SKM-1 (cell line): ENCODE measurements around the gene IQCN.
"Not testable (repeated sequence)": the region's sequence is repeated elsewhere in the genome, so short reads cannot be mapped to it uniquely, and the experiment has no call there.

Experiments
- DNase-seq: peaks from one replicate; lab custom pipeline; 2025; ENCODE audit not compliant: unreplicated experiment; lab: John Stamatoyannopoulos, UW

Gene IQCN

DNA sequence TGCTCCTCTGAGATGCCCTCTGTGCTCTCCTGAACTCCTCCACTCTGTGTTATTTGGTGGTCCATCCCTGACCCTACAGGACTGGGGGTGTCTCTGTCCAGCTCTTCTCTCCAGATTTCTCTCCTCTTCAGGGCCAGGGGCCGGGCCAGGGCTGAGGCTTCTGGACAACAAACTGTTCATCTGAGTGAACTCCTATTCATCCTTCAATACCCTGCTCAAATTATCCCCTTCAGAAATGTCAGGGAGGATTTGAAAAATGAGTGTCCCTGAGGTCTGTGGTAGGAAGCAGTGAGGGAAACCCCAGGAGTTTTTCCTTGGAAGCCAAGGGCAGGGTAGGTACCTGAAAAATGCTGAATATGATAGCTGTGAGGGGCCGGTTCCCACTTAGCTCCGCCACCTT is 55.7 kb downstream of the IQCN start:
- DNase-seq = no peak

DNA sequence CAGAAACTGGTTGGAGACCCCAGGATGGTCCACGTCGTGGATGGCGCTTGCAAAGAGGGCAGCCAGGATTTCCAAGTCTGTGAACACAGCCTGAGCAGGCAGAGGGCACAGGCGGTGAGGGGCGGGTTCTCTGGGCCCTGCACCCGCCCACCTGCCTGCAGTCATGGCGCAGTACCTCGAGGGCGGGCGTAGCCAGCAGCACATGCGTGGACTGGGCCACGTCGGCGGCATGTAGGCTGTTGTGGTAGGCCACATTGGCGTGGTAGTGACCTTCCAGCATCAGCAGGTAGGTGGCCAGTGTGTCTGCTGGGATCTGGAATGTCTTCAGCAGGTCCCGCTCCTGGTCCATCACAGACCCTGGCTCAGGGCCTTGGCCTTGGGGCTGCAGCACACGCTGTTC is 56.1 kb downstream of the IQCN start:
- no peak for DNase-seq

DNA sequence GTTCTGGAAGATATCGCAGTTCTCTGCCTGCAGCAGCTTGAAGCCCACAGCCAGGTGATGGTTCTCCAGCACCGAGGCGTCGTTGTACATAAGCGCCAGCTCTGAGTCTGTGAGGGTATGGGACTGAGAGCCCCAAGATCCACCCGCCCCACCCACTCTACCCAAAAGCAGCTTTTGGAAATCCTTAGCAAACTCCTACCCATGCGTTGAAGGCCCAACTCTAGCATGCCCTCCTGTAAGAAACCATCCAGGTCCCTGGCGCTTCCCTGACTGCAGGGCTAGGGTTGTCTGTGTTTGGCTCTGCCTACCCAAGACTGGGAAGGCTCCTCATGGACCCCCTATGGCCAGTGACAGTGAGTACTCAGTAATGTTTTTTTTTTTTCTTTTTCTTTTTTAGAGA is 57.5 kb downstream of the IQCN start:
- DNase-seq = no peak

DNA sequence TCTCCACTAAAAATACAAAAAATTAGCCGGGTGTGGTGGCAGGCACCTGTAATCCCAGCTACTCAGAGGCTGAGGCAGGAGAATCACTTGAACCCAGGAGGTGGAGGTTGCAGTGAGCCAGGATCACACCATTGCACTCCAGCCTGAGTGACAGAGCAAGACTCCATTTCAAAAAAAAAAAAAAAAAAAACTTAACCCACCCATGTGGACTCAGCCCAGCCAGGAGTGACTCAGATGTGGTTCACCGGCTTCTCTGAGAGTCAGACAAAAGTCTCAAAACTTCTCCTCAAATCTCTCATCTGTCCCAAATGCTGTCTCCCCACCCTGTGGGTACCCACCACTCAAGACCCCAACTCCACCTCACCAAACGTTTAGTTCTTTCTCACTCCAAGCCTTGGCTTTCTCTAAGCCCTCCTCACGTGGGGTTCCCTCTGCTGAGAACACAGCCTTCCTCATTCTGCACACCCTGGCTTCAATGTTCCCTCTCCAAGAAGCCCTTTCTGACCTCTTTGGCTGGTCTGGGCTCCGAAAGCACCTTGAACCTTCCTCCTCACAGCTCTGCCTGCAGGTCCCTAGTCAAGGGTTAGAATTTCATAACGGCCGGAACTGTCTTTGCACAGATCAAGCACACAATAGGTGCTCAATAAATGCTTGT is 59.3 kb downstream of the IQCN start:
- no peak for DNase-seq

DNA sequence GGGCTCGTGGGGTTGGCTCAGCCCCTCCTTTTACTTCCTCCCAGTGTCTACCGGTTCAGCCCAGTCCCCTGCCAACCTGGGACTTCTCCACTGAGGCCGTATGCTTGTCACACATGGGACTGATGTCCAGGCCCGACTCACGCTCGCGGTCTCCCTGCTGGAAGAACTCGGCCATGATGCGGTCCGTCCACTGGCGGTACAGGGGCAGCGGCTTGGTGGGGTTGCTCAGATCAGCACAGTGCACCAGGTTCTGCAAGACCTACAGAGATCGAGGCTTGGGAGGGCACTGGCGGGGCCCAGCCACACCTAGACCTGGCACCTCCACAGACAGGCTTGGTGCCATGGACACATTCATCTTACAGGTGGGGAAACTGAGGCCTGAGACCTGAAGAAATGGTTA is 62.6 kb downstream of the IQCN start:
- no peak for DNase-seq

DNA sequence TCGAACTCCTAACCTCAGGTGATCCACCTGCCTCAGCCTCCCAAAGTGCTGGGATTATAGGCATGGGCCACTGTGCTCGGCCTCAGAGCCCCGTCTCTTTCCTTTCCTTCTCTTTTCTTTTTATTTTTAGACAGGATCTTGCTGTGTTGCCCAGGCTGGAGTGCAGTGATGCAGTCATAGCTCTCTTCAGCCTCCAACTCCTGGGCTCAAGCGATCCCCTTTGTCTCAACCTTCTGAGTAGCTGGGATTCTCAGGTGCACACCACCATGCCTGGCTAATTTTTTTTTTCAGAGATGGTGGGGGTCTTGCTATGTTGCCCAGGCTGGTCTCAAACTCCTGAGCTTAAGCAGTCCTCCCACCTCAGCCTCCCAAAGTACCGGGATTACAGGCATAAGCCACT is 64.3 kb downstream of the IQCN start:
- not testable (repeated sequence) for DNase-seq

DNA sequence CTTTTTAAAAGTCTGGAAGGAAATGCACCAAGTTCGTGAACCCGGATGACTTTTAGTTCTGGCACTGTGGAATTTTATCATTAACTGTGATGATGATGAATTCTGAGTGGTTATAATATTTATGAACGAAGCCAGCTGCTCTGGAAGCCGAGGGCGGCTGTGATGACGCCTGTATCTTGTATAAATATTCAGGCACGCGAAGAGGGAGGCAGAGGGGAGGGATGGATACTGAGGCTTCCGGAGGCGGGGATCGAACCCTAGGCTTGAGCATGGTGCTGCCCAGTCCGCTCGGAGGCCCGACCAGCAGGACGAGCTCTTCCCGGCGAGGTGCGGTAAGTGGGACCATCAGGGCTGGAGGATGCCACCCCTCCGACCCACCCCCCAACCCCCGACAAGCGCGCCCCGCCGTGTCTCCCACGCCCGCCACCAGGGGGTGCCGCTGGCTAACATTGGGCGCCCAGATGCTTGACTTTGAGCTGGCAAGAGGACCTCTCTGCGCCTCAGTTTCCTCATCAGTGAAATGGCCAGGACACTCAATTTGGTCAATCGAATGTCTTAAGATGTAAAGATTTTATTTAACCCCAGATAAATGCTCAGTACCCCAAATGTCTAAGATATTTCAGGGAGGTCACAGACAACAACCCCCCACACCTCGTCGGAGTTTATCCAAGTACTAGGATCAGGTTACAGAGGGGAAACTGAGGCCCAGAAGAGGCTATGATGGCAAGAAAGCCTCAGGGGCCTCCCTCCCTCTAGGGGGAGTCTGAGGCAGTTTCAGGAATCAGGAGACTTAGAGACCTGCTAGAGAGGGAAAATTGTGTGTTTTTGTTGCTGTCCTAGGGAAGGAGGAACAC is 65.9 kb downstream of the IQCN start:
- DNase-seq = no peak
